C4-2B (cell line): Measurements from ENCODE around the gene COQ8A.

Experiments used
- CTCF ChIP-seq: fragments of 450-650 bp; conservative IDR thresholded peaks from 2 replicates; pipeline ENCODE4 v1.5.1; 2017; ENCODE audit warnings: mild to moderate bottlenecking
- ZFX ChIP-seq: fragments of 450-650 bp; IDR thresholded peaks from 2 replicates; pipeline ENCODE4 v1.6.1; 2017

GRCh38 chr1:226937940-226938725, 2.0 kb upstream of the COQ8A start:
- TF ChIP-seq CTCF: no peak
- no peak for TF ChIP-seq ZFX
